ENCODE results near the gene MBLAC1. TPM values are rescaled to one million over a fixed set of nuclear protein-coding genes. Genes with fewer than 3 reads are reported as not detected.

MBLAC1 gene
- total RNA-seq, 1 experiment from 2014 or later = 5.2 TPM

GRCh38 chr7:100120733-100121036, 6.1 kb upstream of the MBLAC1 start:
- H3K4me3 ChIP-seq (ENCODE audit: low read depth in 2 of 2, low read length in 2 of 2) = peak overlapping the region; percentile 69 to 99
- no peaks in the 10 kb centered on the region for H3K36me3 ChIP-seq (ENCODE audit: control insufficient read depth, insufficient read depth, low read length)
- peaks cover 21% of the 10 kb centered on the region for H3K4me1 ChIP-seq (ENCODE audit: control insufficient read depth, insufficient read depth, low read length)
- H3K27ac ChIP-seq (ENCODE audit: low read length) = peak overlapping the region; percentile 88; the same call in 1 of the 2 replicates
- intact Hi-C loops (cut with micrococcal nuclease; ENCODE audit: unreplicated experiment) (no loop called here), in situ Hi-C loops (cut with HindIII; ENCODE audit: low pct_unique_long_range_greater_than_20kb, low sequenced_read_pairs) (no loop called here)
- CTCF ChIA-PET = no interaction called here
- no TSS peak for BruUV-seq (replicated peaks)
- ATAC-seq (no peak), DNase-seq (ENCODE audit: low read depth, low spot score) (no peak)
- TF ChIP-seq TCF7L2 (IDR thresholded peaks at IDR 0.05; ENCODE audit: low read depth, low read length) (no peak), SIN3A (IDR thresholded peaks at IDR 0.05; ENCODE audit: borderline replicate concordance, insufficient read depth, low read depth, low read length) (no peak), POLR2AphosphoS5 (IDR thresholded peaks at IDR 0.05; ENCODE audit: low read depth, low read length) (no peak), REST (IDR thresholded peaks at IDR 0.05; ENCODE audit: insufficient read depth in 1 of 2, low read depth in 2 of 2, low read length in 1 of 2) (no peak), CTCF (IDR thresholded peaks at IDR 0.05) (no peak)
- H3K9me3 ChIP-seq (ENCODE audit: control insufficient read depth, insufficient read depth, low read depth, low read length) = no peaks in the 10 kb centered on the region
- POLR2A ChIA-PET = interaction anchor here (0.9 to 1.2 kb wide), 2 partner anchors 18 to 20 kb away, joined by 3 to 16 read pairs; no protein-coding TSS in a partner anchor
- no peaks in the 10 kb centered on the region for H3K27me3 ChIP-seq (ENCODE audit: control insufficient read depth, insufficient read depth, low read length)

GRCh38 chr7:100122067-100122466, 4.7 kb upstream of the MBLAC1 start:
- ChIA-PET POLR2A (interaction anchor here (0.5 to 0.8 kb wide), 2 partner anchors 20 to 103 kb away, joined by 3 read pairs; no protein-coding TSS in a partner anchor), CTCF (interaction anchor here (0.6 kb wide), 1 partner anchor 9 kb away, joined by 13 read pairs; no protein-coding TSS in a partner anchor)

More at GRCh38 chr7:100122067-100122466, 4.7 kb upstream of the MBLAC1 start:
- ATAC-seq (no peak), DNase-seq (ENCODE audit: low read depth, low spot score) (no peak)
- no TSS peak for BruUV-seq (replicated peaks)
- no peak for TF ChIP-seq POLR2AphosphoS5 (IDR thresholded peaks at IDR 0.05; ENCODE audit: low read depth, low read length)
- TF ChIP-seq TCF7L2 (IDR thresholded peaks at IDR 0.05; ENCODE audit: low read depth, low read length) = no peak
- TF ChIP-seq CTCF (IDR thresholded peaks at IDR 0.05) = no peak
- TF ChIP-seq SIN3A (IDR thresholded peaks at IDR 0.05; ENCODE audit: borderline replicate concordance, insufficient read depth, low read depth, low read length) = no peak
- TF ChIP-seq REST (IDR thresholded peaks at IDR 0.05; ENCODE audit: insufficient read depth in 1 of 2, low read depth in 2 of 2, low read length in 1 of 2) = no peak
- no peaks in the 10 kb centered on the region for H3K27me3 ChIP-seq (ENCODE audit: control insufficient read depth, insufficient read depth, low read length)
- peaks cover 2% of the 10 kb centered on the region; the same call in 1 of the 2 replicates for H3K36me3 ChIP-seq (ENCODE audit: control insufficient read depth, insufficient read depth, low read length)
- H3K4me3 ChIP-seq (ENCODE audit: low read depth in 2 of 2, low read length in 2 of 2) = no peak overlapping the region; a peak in 1 of 4 replicates
- H3K27ac ChIP-seq (ENCODE audit: low read length) = no peak overlapping the region
- H3K9me3 ChIP-seq (ENCODE audit: control insufficient read depth, insufficient read depth, low read depth, low read length) = no peaks in the 10 kb centered on the region
- in situ Hi-C loops (cut with HindIII; ENCODE audit: low pct_unique_long_range_greater_than_20kb, low sequenced_read_pairs) = no loop called here
- peaks cover 22% of the 10 kb centered on the region for H3K4me1 ChIP-seq (ENCODE audit: control insufficient read depth, insufficient read depth, low read length)
- intact Hi-C loops (cut with micrococcal nuclease; ENCODE audit: unreplicated experiment) = no loop called here

Measured in Panc1 (cell line).